SW 1271 (cell line): ENCODE data around the gene AIPL1.

Experiments used
- DNase-seq, 2 experiments: peaks; one replicate each; lab custom pipeline; 2025; lab: John Stamatoyannopoulos, UW

The AIPL1 gene

GRCh38 chr17:6449307-6449706 lies 14.4 kb upstream of the AIPL1 start:
- no peak for DNase-seq

DNA sequence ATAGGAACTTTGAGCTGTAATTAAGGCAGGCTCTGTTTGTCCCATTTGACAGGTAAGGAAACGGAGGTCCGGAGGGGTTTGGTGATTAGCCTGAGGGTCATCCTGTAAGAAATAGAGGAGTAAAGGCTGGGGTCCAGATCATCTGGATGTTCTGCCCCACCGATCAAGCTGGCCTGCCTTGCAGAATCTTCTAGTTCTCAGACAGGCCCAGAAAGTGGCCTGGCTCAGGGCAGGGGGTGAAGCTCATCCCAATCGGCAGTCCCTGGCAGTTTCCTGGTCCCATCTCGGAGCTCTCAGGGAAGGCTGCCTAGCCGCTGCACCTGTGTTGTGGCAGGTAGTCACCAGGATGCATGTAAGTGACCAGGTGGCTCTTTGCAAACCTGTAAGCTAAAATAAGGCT lies 13.6 kb upstream of the AIPL1 start:
- no peak for DNase-seq

DNA sequence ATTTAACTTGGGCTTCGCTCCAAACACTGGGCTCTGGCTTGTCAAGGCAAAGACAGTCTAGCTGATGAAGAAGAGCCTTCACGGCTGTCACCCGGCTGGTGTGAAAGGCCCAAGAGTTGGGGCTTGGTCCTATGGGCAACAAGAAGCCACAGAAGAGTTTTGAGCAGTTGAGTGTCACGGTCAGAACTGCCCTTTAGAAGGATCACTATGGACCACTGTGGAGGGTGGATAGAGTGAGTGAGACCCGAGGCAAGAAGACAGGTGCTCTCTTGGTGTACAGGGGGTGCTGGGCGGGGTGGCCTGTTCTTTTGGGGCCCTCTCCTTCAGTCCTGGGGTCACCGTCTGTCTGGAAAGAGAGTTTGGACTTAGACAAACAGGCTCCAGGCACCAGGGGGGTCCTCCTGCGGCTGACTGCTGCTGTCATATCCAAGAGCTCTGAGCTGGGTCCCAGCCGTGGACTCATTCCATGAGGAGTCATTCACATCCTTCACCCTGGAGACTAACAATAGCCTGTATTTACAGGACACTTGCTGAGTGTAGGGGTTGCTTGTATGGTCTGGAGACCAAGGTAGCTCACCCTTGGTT lies 11.7 kb upstream of the AIPL1 start:
- DNase-seq: no peak

- DNase-seq: no peak
Measured at GRCh38 chr17:6444571-6445335, 9.8 kb upstream of the AIPL1 start.

GRCh38 chr17:6443692-6444570 lies 9.0 kb upstream of the AIPL1 start, which contains the start of gene PIMREG:
TSS of gene PIMREG (plus strand) at chr17:6444455. CDS start at chr17:6445111, 656 bp downstream.
- DNase-seq: peak; percentile 89 to 90

DNA sequence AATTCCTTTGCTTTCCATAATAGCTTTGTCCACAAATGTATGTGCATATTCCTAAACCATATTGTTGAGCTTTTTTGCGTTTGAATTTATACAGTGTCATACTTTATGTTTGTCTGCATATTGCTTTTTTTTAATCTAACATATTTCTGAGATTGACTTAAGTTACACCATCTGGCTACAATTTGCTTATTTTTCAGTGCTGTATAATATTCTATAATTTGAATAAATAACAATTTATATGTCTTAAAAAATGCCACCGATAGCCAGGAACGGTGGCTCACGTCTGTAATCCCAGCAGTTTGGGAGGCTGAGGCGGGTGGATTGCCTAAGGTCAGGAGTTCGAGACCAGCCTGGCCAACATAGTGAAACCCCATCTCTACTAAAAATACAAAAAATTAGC lies 7.9 kb upstream of the AIPL1 start:
- no peak for DNase-seq

- DNase-seq: no peak
Measured at GRCh38 chr17:6439951-6440350, 5.0 kb upstream of the AIPL1 start.

DNA sequence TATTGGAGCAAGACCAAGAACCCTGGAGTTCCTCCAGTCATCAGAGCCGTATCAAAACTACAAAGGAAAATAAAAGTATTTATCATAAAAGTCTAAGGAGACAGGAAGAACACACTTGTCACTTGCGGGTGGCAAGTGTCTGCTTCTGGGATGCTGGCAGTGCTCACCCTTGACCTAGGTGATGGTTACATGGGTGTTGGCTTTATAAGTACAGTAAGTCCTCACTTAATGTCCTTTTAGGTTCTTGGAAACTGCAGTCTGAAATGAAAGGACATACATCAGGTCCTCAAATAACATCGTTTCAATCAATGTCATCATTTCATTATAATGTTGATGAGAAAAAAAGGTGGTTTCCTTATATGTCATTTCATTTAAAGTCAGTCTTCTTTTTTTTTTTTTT lies 3.0 kb upstream of the AIPL1 start:
- DNase-seq: no peak

- no peak for DNase-seq
Measured at GRCh38 chr17:6437466-6437865, 2.5 kb upstream of the AIPL1 start.

GRCh38 chr17:6435968-6436367 lies 1.0 kb upstream of the AIPL1 start:
- DNase-seq: peak in 1 of 2 experiments; percentile 66

DNA sequence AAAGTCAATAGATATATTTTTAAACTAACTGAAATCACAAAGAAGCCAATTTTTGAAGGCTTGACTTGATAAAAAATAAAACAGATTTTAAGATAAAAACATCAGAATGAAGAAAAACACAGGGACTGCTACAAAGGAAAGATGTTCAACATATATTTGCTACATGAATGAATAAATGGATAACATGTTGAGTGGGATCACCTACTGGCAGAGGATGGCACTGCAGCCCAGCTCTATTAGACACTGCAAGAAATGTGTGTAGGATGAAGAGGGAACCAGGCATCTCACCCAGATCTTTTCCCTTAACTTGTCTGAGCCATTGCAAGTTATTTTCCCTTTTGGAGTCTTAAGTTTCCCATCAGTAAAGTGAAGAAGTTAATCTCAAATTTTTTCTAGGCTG lies 4.2 kb downstream of the AIPL1 start:
- DNase-seq: no peak

GRCh38 chr17:6429266-6429665 lies 5.7 kb downstream of the AIPL1 start:
- DNase-seq: no peak

DNA sequence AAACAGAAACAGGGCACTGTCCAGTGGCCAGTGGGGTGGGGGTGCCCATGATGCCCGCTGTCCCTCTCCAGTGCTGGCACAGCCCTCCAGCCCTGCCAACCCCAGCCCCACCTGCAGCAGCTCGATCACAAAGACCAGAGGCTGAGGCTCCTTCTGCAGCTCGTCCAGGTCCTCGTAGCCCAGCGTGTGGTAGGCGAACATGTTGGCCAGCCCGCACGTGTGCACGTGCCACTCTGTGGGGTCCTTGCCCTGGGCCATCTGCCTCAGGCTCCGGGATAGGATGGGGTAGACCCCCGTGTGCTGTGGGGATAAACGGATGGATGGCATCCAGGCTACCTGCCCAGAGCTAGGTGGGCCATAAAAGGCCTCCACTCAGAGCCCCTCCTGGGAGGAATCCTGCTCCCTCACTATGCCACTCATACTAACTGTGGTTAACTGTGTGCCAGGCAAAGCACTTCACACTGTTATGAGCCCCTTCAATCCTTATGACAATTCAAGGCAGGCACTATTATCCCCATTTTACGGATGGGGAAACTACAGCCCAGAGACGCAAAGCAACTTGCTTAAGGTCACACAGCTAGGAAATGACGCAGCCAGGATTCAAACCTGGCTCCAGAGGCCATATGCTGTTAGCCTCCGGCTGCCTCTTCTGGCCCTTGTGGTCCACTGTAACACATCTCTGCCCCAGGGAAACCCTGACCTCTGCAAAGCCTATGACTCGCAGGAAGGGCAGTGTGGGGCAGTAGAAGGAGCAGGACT lies 6.5 kb downstream of the AIPL1 start:
- no peak for DNase-seq

GRCh38 chr17:6427279-6427781 lies 7.6 kb downstream of the AIPL1 start:
- peak in 1 of 2 experiments; percentile 8 for DNase-seq

DNA sequence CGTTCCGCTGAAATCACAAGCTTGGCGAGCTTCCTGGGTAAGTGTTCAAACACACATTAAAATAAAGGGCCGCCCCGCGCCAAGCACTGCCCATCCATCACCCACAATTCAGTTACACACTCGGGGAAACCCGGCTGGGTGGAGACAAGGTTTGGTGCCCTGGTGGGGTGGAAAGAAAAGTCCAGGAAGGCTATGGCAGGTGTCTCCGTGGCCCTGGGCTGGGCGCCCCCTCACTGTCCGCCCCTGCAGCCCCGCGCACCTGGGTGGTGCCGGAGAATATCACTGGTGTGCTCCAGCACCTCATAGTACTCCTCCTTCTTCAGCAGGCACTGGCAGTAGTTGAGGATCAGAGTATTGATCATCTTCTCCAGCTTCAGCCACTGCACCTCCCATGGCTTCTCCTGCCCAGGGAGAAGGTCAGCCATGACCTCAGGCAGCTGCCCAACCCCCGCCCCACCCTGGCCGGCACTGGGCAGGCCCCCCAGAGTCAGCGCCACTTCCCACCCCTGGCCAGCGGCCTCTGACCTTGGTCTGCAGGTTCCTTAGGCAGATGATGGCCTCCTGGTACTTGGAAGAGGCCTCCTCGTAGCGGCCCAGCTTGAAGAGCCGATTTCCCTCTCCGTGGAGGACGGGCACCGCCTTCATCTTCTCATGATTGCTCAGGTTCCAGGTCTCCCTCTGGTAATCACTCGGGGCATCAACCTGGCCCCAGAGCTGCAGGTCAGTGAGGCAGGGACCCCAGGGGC lies 8.4 kb downstream of the AIPL1 start:
- no peak for DNase-seq

DNA sequence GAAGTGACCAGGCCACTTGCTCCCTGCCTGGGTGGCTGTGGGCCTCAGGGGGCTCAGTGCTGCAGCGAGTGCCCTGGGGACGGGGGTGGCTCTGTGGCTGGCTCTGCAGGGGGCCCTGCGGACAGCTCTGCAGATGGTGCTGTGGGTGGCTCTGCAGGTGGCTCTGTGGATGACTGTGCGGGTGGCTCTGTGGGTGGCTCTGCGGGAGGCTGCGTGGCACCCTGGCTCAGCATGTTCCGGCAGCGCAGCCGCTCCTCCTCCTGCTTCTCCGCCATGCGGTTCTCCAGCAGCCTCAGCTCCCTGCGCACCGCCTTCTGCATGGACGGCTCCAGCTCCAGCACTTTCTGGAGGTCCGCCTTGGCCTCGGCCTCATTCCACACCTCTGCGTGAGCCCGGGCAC lies 9.5 kb downstream of the AIPL1 start:
- DNase-seq: no peak

- DNase-seq: no peak
Measured at GRCh38 chr17:6423931-6424330, 11.0 kb downstream of the AIPL1 start.

GRCh38 chr17:6422654-6423241 lies 12.2 kb downstream of the AIPL1 start:
- no peak for DNase-seq

DNA sequence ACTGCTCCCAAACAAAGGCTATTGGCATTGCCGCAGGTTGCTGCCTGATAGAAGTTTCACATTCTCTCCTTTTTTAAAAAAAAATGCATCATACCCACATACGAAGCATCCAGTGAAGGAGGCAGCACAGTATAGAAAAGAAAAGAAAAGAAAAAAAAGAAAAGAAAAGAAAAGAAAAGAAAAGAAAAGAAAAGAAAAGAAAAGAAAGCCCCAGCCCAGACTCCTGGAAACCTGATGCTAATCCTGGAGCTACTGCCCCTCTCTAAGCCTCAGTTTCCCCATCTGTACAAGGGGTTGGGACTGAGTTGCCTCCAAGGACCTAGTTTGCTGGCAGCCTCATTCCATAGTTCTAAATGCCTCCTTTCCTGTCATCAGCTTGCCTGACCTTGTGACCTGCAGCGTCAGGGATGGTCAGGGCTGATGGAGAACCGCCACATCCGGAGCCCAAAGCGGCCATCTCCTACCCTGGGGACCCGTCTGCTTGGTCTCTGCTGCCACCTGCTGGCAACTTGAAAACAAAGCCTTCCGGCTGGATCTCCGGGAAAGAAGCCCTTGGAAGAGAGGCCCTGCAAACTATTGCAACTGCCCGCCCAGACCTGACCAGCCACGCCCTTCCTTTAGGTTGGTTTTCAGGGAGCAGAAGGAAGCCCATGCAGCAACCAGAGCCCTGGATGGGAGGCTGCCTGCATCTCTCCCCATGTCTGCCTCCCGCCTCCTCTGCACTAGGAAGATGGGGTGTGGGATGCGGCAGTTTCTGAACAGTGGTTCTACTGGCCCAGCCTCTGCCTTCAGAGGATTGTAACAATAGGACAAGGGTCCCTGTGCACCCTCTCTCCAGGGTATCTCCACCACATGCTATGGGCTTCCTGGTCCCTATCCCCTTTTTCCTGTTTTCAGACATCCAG lies 13.0 kb downstream of the AIPL1 start:
- peak; percentile 55 to 76 for DNase-seq
